B cell (primary cell): Measurements from ENCODE around the gene ANKRD13D. TPM values are rescaled to one million over a fixed set of nuclear protein-coding genes. Genes with fewer than 3 reads are reported as not detected.

Experiments used
- ATAC-seq: fragments of 200-7000 bp; cut with Tn5 transposase; one replicate; pipeline ENCODE4 v1.10.0; 2021; ENCODE audit warnings: low read depth, mild to moderate bottlenecking, moderate number of reproducible peaks, moderate library complexity
- CTCF ChIA-PET: fragments of 350-600 bp; sonication (Branson Sonifier 250); formaldehyde crosslinking; loops from one replicate; lab custom pipeline; 2021; ENCODE audit warnings: antibody characterized with exemption, inconsistent platforms; lab: Charles Lee
- POLR2A ChIA-PET: fragments of 350-600 bp; sonication (Branson Sonifier 250); formaldehyde crosslinking; loops from one replicate; lab custom pipeline; 2021; ENCODE audit warnings: antibody characterized with exemption; lab: Charles Lee
- DNase-seq: peaks from one replicate; pipeline ENCODE4 v3.0.0; 2013
- H2AFZ ChIP-seq: 2 replicates; pipeline ENCODE4 v1.6.1; 2012; ENCODE audit warnings: mild to moderate bottlenecking, low read depth, low read length; ENCODE audit not compliant: insufficient read depth, poor library complexity, severe bottlenecking
- H3K27ac ChIP-seq, 2 donors: 1 replicate in 1 of 2; 2 replicates in 1 of 2; pipeline ENCODE4 v1.5.1; 2012 to 2013; ENCODE audit warnings: low read length in 2 of 2, mild to moderate bottlenecking in 2 of 2, moderate library complexity in 1 of 2
- H3K27me3 ChIP-seq, 4 experiments: fragments of 200-600 bp in 1 of 4; sonication (generic) in 1 of 4; replicated peaks in 1 of 4; 1 replicate in 2 of 4; 2 replicates in 2 of 4; pipeline versions ENCODE4 v1.6.1 to v1.7.0; 2013 to 2016; ENCODE audit warnings: low read length in 3 of 4, mild to moderate bottlenecking in 2 of 4, mixed read lengths in 1 of 4, moderate library complexity in 1 of 4; ENCODE audit not compliant: insufficient read depth in 4 of 4, control insufficient read depth in 3 of 4; ENCODE audit errors: control extremely low read depth in 1 of 4
- H3K36me3 ChIP-seq, 2 experiments: replicated peaks in 1 of 2; 1 replicate in 1 of 2; 2 replicates in 1 of 2; pipeline versions ENCODE4 v1.6.1 to v1.7.1; 2013; ENCODE audit warnings: low read length in 1 of 2; ENCODE audit not compliant: insufficient read depth in 2 of 2, control insufficient read depth in 1 of 2; ENCODE audit errors: control extremely low read depth in 1 of 2, extremely low read depth in 1 of 2
- H3K4me1 ChIP-seq, 2 donors: fragments of 200-600 bp in 1 of 2; sonication (generic) in 1 of 2; 1 replicate in 1 of 2; 2 replicates in 1 of 2; pipeline versions ENCODE4 v1.5.1 to v1.6.1; 2013 to 2017; ENCODE audit warnings: low read length in 2 of 2; ENCODE audit not compliant: control insufficient read depth in 2 of 2, insufficient read depth in 2 of 2
- H3K4me2 ChIP-seq: replicated peaks from 2 replicates; pipeline ENCODE3; 2012; ENCODE audit warnings: mild to moderate bottlenecking, low read depth, low read length; ENCODE audit not compliant: poor library complexity, severe bottlenecking
- H3K4me3 ChIP-seq, 5 experiments: fragments of 200-600 bp in 1 of 5; sonication (generic) in 1 of 5; 1 replicate in 3 of 5; 2 replicates in 2 of 5; pipeline versions ENCODE4 v1.5.1 to v1.7.0; 2011 to 2016; ENCODE audit warnings: low read length in 4 of 5, mild to moderate bottlenecking in 4 of 5, low read depth in 2 of 5, control low read depth in 1 of 5, moderate library complexity in 1 of 5; ENCODE audit not compliant: insufficient read depth in 1 of 5; ENCODE audit errors: control extremely low read depth in 1 of 5, extremely low read depth in 1 of 5
- H3K79me2 ChIP-seq: fragments of 200-600 bp; sonication (generic); one replicate; pipeline ENCODE4 v1.6.0; 2016; ENCODE audit warnings: low read length; ENCODE audit not compliant: control insufficient read depth, insufficient read depth
- H3K9ac ChIP-seq: fragments of 200-600 bp; sonication (generic); 2 replicates; pipeline ENCODE4 v1.6.1; 2017; ENCODE audit warnings: mild to moderate bottlenecking, low read length, moderate library complexity
- H3K9me3 ChIP-seq, 3 donors: one replicate each; pipeline versions ENCODE4 v1.6.1 to v1.7.1; 2013; ENCODE audit warnings: low read length in 2 of 3; ENCODE audit not compliant: control insufficient read depth in 2 of 3, insufficient read depth in 1 of 3; ENCODE audit errors: control extremely low read depth in 1 of 3
- H4K20me1 ChIP-seq: 2 replicates; pipeline ENCODE4 v1.6.0; 2012; ENCODE audit warnings: mild to moderate bottlenecking, low read length; ENCODE audit not compliant: insufficient read depth, control insufficient read depth, poor library complexity, severe bottlenecking
- H3K27ac Mint-ChIP-seq: one replicate; pipeline ENCODE4 v1.8.0; 2021; ENCODE audit warnings: mixed read lengths
- H3K27me3 Mint-ChIP-seq: one replicate; pipeline ENCODE4 v1.8.0; 2021; ENCODE audit warnings: mixed read lengths
- H3K4me1 Mint-ChIP-seq: one replicate; pipeline ENCODE4 v1.8.0; 2021; ENCODE audit warnings: mixed read lengths
- H3K4me3 Mint-ChIP-seq: one replicate; pipeline ENCODE4 v1.8.0; 2021; ENCODE audit warnings: mixed read lengths
- H3K9me3 Mint-ChIP-seq: one replicate; pipeline ENCODE4 v1.8.0; 2022; ENCODE audit warnings: mixed read lengths; ENCODE audit not compliant: insufficient read depth
- EZH2 ChIP-seq: IDR thresholded peaks from 2 replicates; pipeline ENCODE4 v1.6.1; 2012; ENCODE audit warnings: borderline replicate concordance, low read depth, mild to moderate bottlenecking, moderate library complexity, low read length; ENCODE audit not compliant: insufficient read depth, poor library complexity, severe bottlenecking
- WGBS: methylation state at CpG from one replicate; pipeline ENCODE4 v1.1.5; 2013; ENCODE audit warnings: missing lambda C conversion rate; ENCODE audit not compliant: insufficient coverage; 5-methylcytosine and 5-hydroxymethylcytosine counted together
- intact Hi-C: fragments of 100-400 bp; cut with micrococcal nuclease; formaldehyde crosslinking; loops from one replicate; pipeline ENCODE4 v1.10.0; 2022
- polyA plus RNA-seq: library from polyadenylated mRNA; depleted of rRNA; stranded (reverse); fragments of >200 nt; gene quantifications from 2 replicates; pipeline ENCODE4 v1.2.3, GENCODE V29; 2012
- total RNA-seq, 2 donors: library from RNA; stranded (reverse); fragments of 120-200 nt in 1 of 2; gene quantifications; 1 replicate in 1 of 2; 2 replicates in 1 of 2; pipeline versions ENCODE4 v1.2.3 to v1.2.4, GENCODE V29; 2013 to 2022
- TF ChIP-seq, protein P1 (sequence below): fragments of 200-600 bp; IDR thresholded peaks from one replicate; pipeline ENCODE4 v1.8.0; 2022; ENCODE audit warnings: antibody characterized with exemption, mild to moderate bottlenecking

Gene ANKRD13D
- total and polyA plus RNA-seq, 2 donors (not counting 1 experiment from before 2014, with no cell fraction given), result 189 to 252 TPM

- WGBS, result under 1% methylated on average over 16 of the region's 21 CpGs
- Histone ChIP-seq H4K20me1 (peaks cover 65% of the 10 kb centered on the region), H3K4me3 (peak overlapping the region; percentile 80 to 89 (median 87)), H3K9me3 (no peaks in the 10 kb centered on the region), H3K79me2 (peaks cover 96% of the 10 kb centered on the region), H3K36me3 (peaks cover 0 to 55% of the 10 kb centered on the region in 2 experiments), H3K27me3 (no peaks in the 10 kb centered on the region), H3K4me2 (peak overlapping the region; percentile 92), H2AFZ (no peak overlapping the region), H3K9ac (peak overlapping the region; percentile 95), H3K27ac (peak overlapping the region; percentile 73 to 82), H3K4me1 (peaks cover 65 to 68% of the 10 kb centered on the region in 2 donors)
- Mint-ChIP-seq H3K9me3 (no peaks in the 10 kb centered on the region), H3K4me3 (peak overlapping the region; percentile 98), H3K27me3 (no peaks in the 10 kb centered on the region), H3K27ac (peak overlapping the region; percentile 98), H3K4me1 (peaks cover 74% of the 10 kb centered on the region)
- ChIA-PET CTCF (interaction anchor here (0.9 to 8.9 kb wide), 11 partner anchors 9 to 136 kb away, joined by 3 to 229 read pairs (median 10); partner anchors contain the start of genes ANKRD13D and TBC1D10C), POLR2A (interaction anchor here (1.0 to 7.8 kb wide), 9 partner anchors 9 to 133 kb away, joined by 3 to 131 read pairs (median 22); partner anchors contain the start of genes ANKRD13D, POLD4 and PPP1CA)
- DNase-seq (peak; percentile 81), ATAC-seq (peak; percentile 42)
- intact Hi-C loops, result loop anchor here (1.0 to 10.0 kb wide), 4 partner anchors 9 to 316 kb away; partner anchors contain the start of genes CDK2AP2, GSTP1 and PITPNM1
- TF ChIP-seq, protein P1, sequence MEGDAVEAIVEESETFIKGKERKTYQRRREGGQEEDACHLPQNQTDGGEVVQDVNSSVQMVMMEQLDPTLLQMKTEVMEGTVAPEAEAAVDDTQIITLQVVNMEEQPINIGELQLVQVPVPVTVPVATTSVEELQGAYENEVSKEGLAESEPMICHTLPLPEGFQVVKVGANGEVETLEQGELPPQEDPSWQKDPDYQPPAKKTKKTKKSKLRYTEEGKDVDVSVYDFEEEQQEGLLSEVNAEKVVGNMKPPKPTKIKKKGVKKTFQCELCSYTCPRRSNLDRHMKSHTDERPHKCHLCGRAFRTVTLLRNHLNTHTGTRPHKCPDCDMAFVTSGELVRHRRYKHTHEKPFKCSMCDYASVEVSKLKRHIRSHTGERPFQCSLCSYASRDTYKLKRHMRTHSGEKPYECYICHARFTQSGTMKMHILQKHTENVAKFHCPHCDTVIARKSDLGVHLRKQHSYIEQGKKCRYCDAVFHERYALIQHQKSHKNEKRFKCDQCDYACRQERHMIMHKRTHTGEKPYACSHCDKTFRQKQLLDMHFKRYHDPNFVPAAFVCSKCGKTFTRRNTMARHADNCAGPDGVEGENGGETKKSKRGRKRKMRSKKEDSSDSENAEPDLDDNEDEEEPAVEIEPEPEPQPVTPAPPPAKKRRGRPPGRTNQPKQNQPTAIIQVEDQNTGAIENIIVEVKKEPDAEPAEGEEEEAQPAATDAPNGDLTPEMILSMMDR, result no peak
- TF ChIP-seq EZH2, result no peak
Measured at GRCh38 chr11:67268081-67268961, 20.8 kb upstream of the ANKRD13D start.
